SK-N-SH (cell line): ENCODE results near the gene SCARB1. TPM values are rescaled to one million over a fixed set of nuclear protein-coding genes. Genes with fewer than 3 reads are reported as not detected.

Source experiments
- CTCF ChIA-PET: fragments of 300-600, 350-600 bp; formaldehyde crosslinking; extraction: SDS; loops from one replicate; lab custom pipeline; 2021; lab: Yijun Ruan, JAX
- POLR2A ChIA-PET: fragments of 350-600 bp; sonication (Branson Sonifier 250); formaldehyde crosslinking; extraction: SDS; loops from one replicate; lab custom pipeline; 2020; ENCODE audit warnings: antibody characterized with exemption, inconsistent platforms; lab: Yijun Ruan, JAX
- DNase-seq: peaks from one replicate; pipeline ENCODE4 v3.0.0; 2012
- H2AFZ ChIP-seq: fragments of 200-600 bp; sonication (generic); 2 replicates; pipeline ENCODE4 v1.8.1; 2016; ENCODE audit warnings: antibody characterized with exemption, mild to moderate bottlenecking, low read depth
- H3F3A ChIP-seq: fragments of 200-600 bp; sonication (generic); replicated peaks from 2 replicates; pipeline ENCODE3; 2016; ENCODE audit warnings: antibody characterized with exemption, mild to moderate bottlenecking; ENCODE audit not compliant: insufficient read depth
- H3K27ac ChIP-seq, 2 experiments: fragments of 200-500 bp in 1 of 2; fragments of 200-600 bp in 1 of 2; sonication (Bioruptor generic) in 1 of 2; sonication (generic), shearing (Covaris generic) in 1 of 2; 2 replicates each; pipeline versions ENCODE4 v1.5.1 to v1.6.1; 2014 to 2016; ENCODE audit warnings: low read depth in 2 of 2, inconsistent platforms in 1 of 2, low read length in 1 of 2, mild to moderate bottlenecking in 1 of 2, mixed read lengths in 1 of 2
- H3K27me3 ChIP-seq: fragments of 200-600 bp; sonication (generic), shearing (Covaris generic); 2 replicates; pipeline ENCODE4 v1.6.1; 2016; ENCODE audit warnings: mixed run types; ENCODE audit not compliant: insufficient read depth
- H3K36me3 ChIP-seq, 2 experiments: fragments of 200-500 bp in 1 of 2; fragments of 200-600 bp in 1 of 2; sonication (Bioruptor generic) in 1 of 2; sonication (generic) in 1 of 2; replicated peaks in 1 of 2; 2 replicates each; pipeline versions ENCODE3 to v1.5.1; 2014 to 2016; ENCODE audit warnings: low read length in 1 of 2, mild to moderate bottlenecking in 1 of 2; ENCODE audit not compliant: insufficient read depth in 2 of 2, control insufficient read depth in 1 of 2
- H3K4me1 ChIP-seq, 2 experiments: fragments of 200-500 bp in 1 of 2; fragments of 200-600 bp in 1 of 2; sonication (Bioruptor generic) in 1 of 2; sonication (generic), shearing (Covaris generic) in 1 of 2; 2 replicates each; pipeline versions ENCODE4 v1.5.1 to v1.6.1; 2014 to 2016; ENCODE audit warnings: low read depth in 1 of 2, low read length in 1 of 2, mixed run types in 1 of 2; ENCODE audit not compliant: insufficient read depth in 2 of 2, control insufficient read depth in 1 of 2
- H3K4me2 ChIP-seq: fragments of 200-600 bp; sonication (generic), shearing (Covaris generic); 2 replicates; pipeline ENCODE4 v1.6.1; 2017; ENCODE audit warnings: mixed run types
- H3K4me3 ChIP-seq, 2 experiments: fragments of 200-500 bp in 1 of 2; fragments of 200-600 bp in 1 of 2; sonication (Bioruptor generic) in 1 of 2; sonication (generic), shearing (Covaris generic) in 1 of 2; 2 replicates each; pipeline versions ENCODE4 v1.5.1 to v1.8.1; 2014 to 2016; ENCODE audit warnings: low read depth in 2 of 2, inconsistent platforms in 1 of 2, low read length in 1 of 2, mild to moderate bottlenecking in 1 of 2, mixed read lengths in 1 of 2, moderate library complexity in 1 of 2
- H3K79me2 ChIP-seq: fragments of 200-600 bp; sonication (generic); 2 replicates; pipeline ENCODE4 v1.8.1; 2017; ENCODE audit warnings: mild to moderate bottlenecking; ENCODE audit not compliant: insufficient read depth
- H3K9ac ChIP-seq: fragments of 200-600 bp; sonication (generic); 2 replicates; pipeline ENCODE4 v1.6.1; 2017; ENCODE audit warnings: mixed run types
- H3K9me2 ChIP-seq: fragments of 200-600 bp; sonication (generic); 2 replicates; pipeline ENCODE4 v1.6.1; 2017; ENCODE audit warnings: mixed run types
- H3K9me3 ChIP-seq: fragments of 200-600 bp; sonication (generic); 2 replicates; pipeline ENCODE4 v1.6.1; 2017; ENCODE audit warnings: mixed run types, mild to moderate bottlenecking, moderate library complexity
- H4K20me1 ChIP-seq: fragments of 200-600 bp; sonication (generic); 2 replicates; pipeline ENCODE4 v1.6.1; 2017; ENCODE audit warnings: mild to moderate bottlenecking, mixed run types; ENCODE audit not compliant: insufficient read depth
- ELF1 ChIP-seq: IDR thresholded peaks from 2 replicates; pipeline ENCODE4 v1.4.0; 2012
- FOXJ3 ChIP-seq: sonication (generic); formaldehyde crosslinking; IDR thresholded peaks from 2 replicates; pipeline ENCODE4 v1.5.1; 2020; ENCODE audit warnings: mild to moderate bottlenecking, missing genetic modification reagents
- IRF3 ChIP-seq: fragments of 150-350 bp; IDR thresholded peaks from 2 replicates; pipeline ENCODE4 v1.6.1; 2016; ENCODE audit warnings: mild to moderate bottlenecking, low read depth, low read length
- JUND ChIP-seq: IDR thresholded peaks from 2 replicates; pipeline ENCODE4 v1.4.0; 2012
- MEF2A ChIP-seq: IDR thresholded peaks from 2 replicates; pipeline ENCODE4 v1.4.0; 2012; ENCODE audit warnings: low read depth, borderline replicate concordance
- MXI1 ChIP-seq: IDR thresholded peaks from 2 replicates; pipeline ENCODE4 v1.6.1; 2012; ENCODE audit warnings: mild to moderate bottlenecking, low read depth, low read length, improper control_type of control experiment
- NRF1 ChIP-seq: IDR thresholded peaks from 2 replicates; pipeline ENCODE4 v1.6.1; 2012; ENCODE audit warnings: low read depth, mild to moderate bottlenecking, low read length
- PBX3 ChIP-seq: IDR thresholded peaks from 2 replicates; pipeline ENCODE4; 2012
- RAD21 ChIP-seq: IDR thresholded peaks from 2 replicates; pipeline ENCODE4 v1.6.1; 2012; ENCODE audit warnings: mild to moderate bottlenecking, low read length
- RFX5 ChIP-seq: IDR thresholded peaks from 2 replicates; pipeline ENCODE4 v1.6.1; 2012; ENCODE audit warnings: mild to moderate bottlenecking, improper control_type of control experiment, low read length
- SIN3A ChIP-seq: IDR thresholded peaks from 2 replicates; pipeline ENCODE4 v1.6.1; 2012; ENCODE audit warnings: low read depth, mild to moderate bottlenecking, low read length, moderate library complexity, borderline replicate concordance
- SMC3 ChIP-seq: IDR thresholded peaks from 2 replicates; pipeline ENCODE4 v1.6.1; 2012; ENCODE audit warnings: low read depth, low read length, improper control_type of control experiment
- TAF1 ChIP-seq: IDR thresholded peaks from 2 replicates; pipeline ENCODE4 v1.6.1; 2012; ENCODE audit warnings: low read depth, mild to moderate bottlenecking, low read length, moderate library complexity, borderline replicate concordance
- TCF12 ChIP-seq: IDR thresholded peaks from 2 replicates; pipeline ENCODE4 v1.4.0; 2012
- USF2 ChIP-seq: fragments of 150-350 bp; IDR thresholded peaks from 2 replicates; pipeline ENCODE4 v1.6.1; 2017; ENCODE audit warnings: antibody characterized with exemption, low read length, low read depth, borderline replicate concordance
- YY1 ChIP-seq: IDR thresholded peaks from 2 replicates; pipeline ENCODE4 v1.4.0; 2012; ENCODE audit warnings: low read depth, mild to moderate bottlenecking
- WGBS: methylation state at CpG from one replicate; pipeline ENCODE4 v1.1.6; 2017; ENCODE audit warnings: low lambda C conversion rate; 5-methylcytosine and 5-hydroxymethylcytosine counted together
- polyA plus RNA-seq, 3 experiments: library from polyadenylated mRNA; depleted of rRNA; stranded (reverse); fragments of >200 nt; gene quantifications; 2 replicates each; pipeline ENCODE4 v1.2.3, GENCODE V29; 2012
- TF ChIP-seq, protein P1 (sequence below): IDR thresholded peaks from 2 replicates; pipeline ENCODE4 v1.4.0; 2012; ENCODE audit warnings: low read depth, borderline replicate concordance

Gene SCARB1
- polyA plus RNA-seq, 1 of the 3 experiments (the other 2 are of a cell fraction) = 33.0 TPM

- ChIA-PET POLR2A (no interaction called here), CTCF (no interaction called here)
- no peaks in the 10 kb centered on the region for H3K9me2 ChIP-seq
- H3K79me2 ChIP-seq = no peaks in the 10 kb centered on the region
- no peak overlapping the region for H3K4me2 ChIP-seq
- H3K9ac ChIP-seq = no peak overlapping the region
- H3K9me3 ChIP-seq = no peaks in the 10 kb centered on the region
- H2AFZ ChIP-seq = no peak overlapping the region
- TF ChIP-seq JUND = no peak
- no peak for TF ChIP-seq USF2
- no peak for TF ChIP-seq NRF1
- no peak for TF ChIP-seq MEF2A
- DNase-seq = no peak
- H3K36me3 ChIP-seq = peaks cover 0 to 6% of the 10 kb centered on the region in 2 experiments
- no peak overlapping the region for H3K4me3 ChIP-seq
- no peaks in the 10 kb centered on the region for H4K20me1 ChIP-seq
- no peaks in the 10 kb centered on the region for H3K27me3 ChIP-seq
- no peaks in the 10 kb centered on the region; a peak in 1 of 4 replicates for H3K4me1 ChIP-seq
- WGBS = 89% methylated on average over 35 of the region's 38 CpGs
- H3F3A ChIP-seq = no peaks in the 10 kb centered on the region
- H3K27ac ChIP-seq = no peak overlapping the region
Measured at GRCh38 chr12:124814741-124815613, 48.7 kb downstream of the SCARB1 start.

GRCh38 chr12:124813782-124814181, 49.9 kb downstream of the SCARB1 start:
- no peaks in the 10 kb centered on the region for H3F3A ChIP-seq
- H3K4me3 ChIP-seq = no peak overlapping the region
- no peaks in the 10 kb centered on the region for H4K20me1 ChIP-seq
- H3K9me3 ChIP-seq = no peaks in the 10 kb centered on the region
- H3K4me1 ChIP-seq = no peaks in the 10 kb centered on the region; a peak in 1 of 4 replicates
- no peak for DNase-seq
- H3K27me3 ChIP-seq = no peaks in the 10 kb centered on the region
- TF ChIP-seq TCF12 (no peak), RAD21 (no peak), ELF1 (no peak), SIN3A (no peak), YY1 (no peak), JUND (no peak), TAF1 (no peak), PBX3 (no peak), RFX5 (no peak), IRF3 (no peak), MXI1 (no peak), SMC3 (no peak), FOXJ3 (CRISPR knock-in tag) (no peak)
- TF ChIP-seq, protein P1, sequence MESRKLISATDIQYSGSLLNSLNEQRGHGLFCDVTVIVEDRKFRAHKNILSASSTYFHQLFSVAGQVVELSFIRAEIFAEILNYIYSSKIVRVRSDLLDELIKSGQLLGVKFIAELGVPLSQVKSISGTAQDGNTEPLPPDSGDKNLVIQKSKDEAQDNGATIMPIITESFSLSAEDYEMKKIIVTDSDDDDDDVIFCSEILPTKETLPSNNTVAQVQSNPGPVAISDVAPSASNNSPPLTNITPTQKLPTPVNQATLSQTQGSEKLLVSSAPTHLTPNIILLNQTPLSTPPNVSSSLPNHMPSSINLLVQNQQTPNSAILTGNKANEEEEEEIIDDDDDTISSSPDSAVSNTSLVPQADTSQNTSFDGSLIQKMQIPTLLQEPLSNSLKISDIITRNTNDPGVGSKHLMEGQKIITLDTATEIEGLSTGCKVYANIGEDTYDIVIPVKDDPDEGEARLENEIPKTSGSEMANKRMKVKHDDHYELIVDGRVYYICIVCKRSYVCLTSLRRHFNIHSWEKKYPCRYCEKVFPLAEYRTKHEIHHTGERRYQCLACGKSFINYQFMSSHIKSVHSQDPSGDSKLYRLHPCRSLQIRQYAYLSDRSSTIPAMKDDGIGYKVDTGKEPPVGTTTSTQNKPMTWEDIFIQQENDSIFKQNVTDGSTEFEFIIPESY = no peak
- H3K4me2 ChIP-seq = no peak overlapping the region
- H3K36me3 ChIP-seq = peaks cover 0 to 6% of the 10 kb centered on the region in 2 experiments
- H3K79me2 ChIP-seq = no peaks in the 10 kb centered on the region
- POLR2A ChIA-PET = no interaction called here
- H3K27ac ChIP-seq = no peak overlapping the region
- CTCF ChIA-PET = no interaction called here
- no peak overlapping the region for H2AFZ ChIP-seq
- no peaks in the 10 kb centered on the region for H3K9me2 ChIP-seq
- H3K9ac ChIP-seq = no peak overlapping the region
- WGBS = no CpG with 5 or more reads among the region's 3 CpGs
